Measurements from ENCODE around the gene QSOX1. TPM values are rescaled to one million over a fixed set of nuclear protein-coding genes. Genes with fewer than 3 reads are reported as not detected.

Gene QSOX1
- total and polyA plus RNA-seq, 9 of the 15 experiments (the other 6 are each of a cell fraction or from before 2014, with no cell fraction given) = 4.0 to 53.1 (median 15.0) TPM

DNA sequence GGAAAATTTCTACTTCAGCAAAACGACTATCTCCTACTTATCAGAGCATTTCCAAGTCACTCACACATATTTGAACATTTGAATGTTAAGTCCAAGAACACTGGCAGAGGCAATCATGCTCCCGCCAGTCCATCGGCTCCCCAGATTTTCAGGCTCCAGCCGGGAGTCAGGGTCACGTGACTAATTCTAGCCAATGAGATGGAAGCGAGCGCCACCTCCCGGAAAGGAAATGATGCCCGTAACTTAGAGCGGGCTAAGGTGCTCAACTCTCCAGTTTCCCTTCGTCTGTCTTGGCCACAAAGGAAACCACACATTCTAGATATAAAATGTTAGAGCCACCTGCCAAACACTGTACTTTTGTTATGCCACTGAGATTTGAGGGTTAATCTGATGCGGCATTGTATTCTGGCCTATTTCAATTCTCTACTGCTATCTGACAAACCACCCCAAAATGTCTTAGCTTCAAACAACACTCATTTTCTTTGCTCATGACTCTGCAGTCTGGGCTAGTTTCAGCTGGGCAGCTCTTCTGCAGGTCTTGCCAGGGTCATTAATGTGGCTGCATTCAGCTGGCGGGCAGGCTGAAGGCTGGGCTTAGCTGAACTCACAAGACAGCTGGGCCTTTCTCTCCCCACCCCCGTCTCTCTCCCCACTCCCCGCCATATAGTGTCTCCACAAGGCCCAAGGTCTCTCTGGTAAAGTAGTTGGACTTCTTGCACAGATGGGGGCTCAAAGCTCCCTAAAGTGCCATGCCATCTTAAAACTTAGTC lies 58.9 kb downstream of the QSOX1 start (continued):
- TF ChIP-seq RREB1 (CRISPR knock-in tag; IDR thresholded peaks at IDR 0.05) = 0 out of 2 replicates have a peak, but pooled peaks have one; percentile 33
- no peak for TF ChIP-seq ZNF354B (CRISPR knock-in tag; IDR thresholded peaks at IDR 0.05)
- peak; percentile 27; the same call in 1 of the 2 replicates for TF ChIP-seq ETV1 (tag; conservative IDR thresholded peaks at IDR 0.05; ENCODE audit: low read depth)
- TF ChIP-seq ZMIZ1 (IDR thresholded peaks at IDR 0.05; ENCODE audit: low read depth in 2 of 2, low read length in 2 of 2) = no peak
- TF ChIP-seq SRSF9 (IDR thresholded peaks at IDR 0.05; ENCODE audit: borderline replicate concordance, low read depth, low read length) = no peak
- TF ChIP-seq ZNF134 (CRISPR knock-in tag; conservative IDR thresholded peaks at IDR 0.05) = no peak
- peak; percentile 76 for TF ChIP-seq RBM25 (IDR thresholded peaks at IDR 0.05; ENCODE audit: low read depth, low read length, severe bottlenecking)
- no peak for TF ChIP-seq MXI1 (IDR thresholded peaks at IDR 0.05; ENCODE audit: low read depth, low read length)
- peak; percentile 63 for TF ChIP-seq FOS (IDR thresholded peaks at IDR 0.05; ENCODE audit: extremely low read depth, insufficient read length)
- TF ChIP-seq, protein P1, sequence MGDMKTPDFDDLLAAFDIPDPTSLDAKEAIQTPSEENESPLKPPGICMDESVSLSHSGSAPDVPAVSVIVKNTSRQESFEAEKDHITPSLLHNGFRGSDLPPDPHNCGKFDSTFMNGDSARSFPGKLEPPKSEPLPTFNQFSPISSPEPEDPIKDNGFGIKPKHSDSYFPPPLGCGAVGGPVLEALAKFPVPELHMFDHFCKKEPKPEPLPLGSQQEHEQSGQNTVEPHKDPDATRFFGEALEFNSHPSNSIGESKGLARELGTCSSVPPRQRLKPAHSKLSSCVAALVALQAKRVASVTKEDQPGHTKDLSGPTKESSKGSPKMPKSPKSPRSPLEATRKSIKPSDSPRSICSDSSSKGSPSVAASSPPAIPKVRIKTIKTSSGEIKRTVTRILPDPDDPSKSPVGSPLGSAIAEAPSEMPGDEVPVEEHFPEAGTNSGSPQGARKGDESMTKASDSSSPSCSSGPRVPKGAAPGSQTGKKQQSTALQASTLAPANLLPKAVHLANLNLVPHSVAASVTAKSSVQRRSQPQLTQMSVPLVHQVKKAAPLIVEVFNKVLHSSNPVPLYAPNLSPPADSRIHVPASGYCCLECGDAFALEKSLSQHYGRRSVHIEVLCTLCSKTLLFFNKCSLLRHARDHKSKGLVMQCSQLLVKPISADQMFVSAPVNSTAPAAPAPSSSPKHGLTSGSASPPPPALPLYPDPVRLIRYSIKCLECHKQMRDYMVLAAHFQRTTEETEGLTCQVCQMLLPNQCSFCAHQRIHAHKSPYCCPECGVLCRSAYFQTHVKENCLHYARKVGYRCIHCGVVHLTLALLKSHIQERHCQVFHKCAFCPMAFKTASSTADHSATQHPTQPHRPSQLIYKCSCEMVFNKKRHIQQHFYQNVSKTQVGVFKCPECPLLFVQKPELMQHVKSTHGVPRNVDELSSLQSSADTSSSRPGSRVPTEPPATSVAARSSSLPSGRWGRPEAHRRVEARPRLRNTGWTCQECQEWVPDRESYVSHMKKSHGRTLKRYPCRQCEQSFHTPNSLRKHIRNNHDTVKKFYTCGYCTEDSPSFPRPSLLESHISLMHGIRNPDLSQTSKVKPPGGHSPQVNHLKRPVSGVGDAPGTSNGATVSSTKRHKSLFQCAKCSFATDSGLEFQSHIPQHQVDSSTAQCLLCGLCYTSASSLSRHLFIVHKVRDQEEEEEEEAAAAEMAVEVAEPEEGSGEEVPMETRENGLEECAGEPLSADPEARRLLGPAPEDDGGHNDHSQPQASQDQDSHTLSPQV (IDR thresholded peaks at IDR 0.05) = no peak; the same call in none of the 2 replicates
- 0 out of 2 replicates have a peak, but pooled peaks have one; percentile 26 for TF ChIP-seq HDAC8 (tag; IDR thresholded peaks at IDR 0.05)
- peak; percentile 38; the same call in 1 of the 2 replicates for TF ChIP-seq CBX1 (IDR thresholded peaks at IDR 0.05; ENCODE audit: low read depth)
- TF ChIP-seq ZNF347 (CRISPR knock-in tag; IDR thresholded peaks at IDR 0.05; ENCODE audit: low read depth) = no peak

Measured in K562 (cell line).